ENCODE measurements around the gene TMEM184B.

- TF ChIP-seq CTCF (IDR thresholded peaks at IDR 0.05) (no peak), EP300 (IDR thresholded peaks at IDR 0.05) (no peak)
These were observed 50.7 kb downstream of the TMEM184B start for GRCh38 chr22:38221908-38222796.
